Mesendoderm (in vitro differentiated cells): ENCODE measurements around the gene MOSPD3. TPM values are rescaled to one million over a fixed set of nuclear protein-coding genes. Genes with fewer than 3 reads are reported as not detected.
"Not testable (repeated sequence)": the region's sequence is repeated elsewhere in the genome, so short reads cannot be mapped to it uniquely, and the experiment has no call there.

Experiments
- DNase-seq: peaks from one replicate; pipeline ENCODE4 v3.0.0; 2013
- H2AK5ac ChIP-seq: 2 replicates; pipeline ENCODE4 v1.6.1; 2013; ENCODE audit warnings: low read length, inconsistent platforms
- H2BK120ac ChIP-seq: 2 replicates; pipeline ENCODE4 v1.6.1; 2013; ENCODE audit warnings: low read depth, mild to moderate bottlenecking, low read length, moderate library complexity, mixed read lengths
- H2BK15ac ChIP-seq: replicated peaks from 2 replicates; pipeline ENCODE4 v1.6.1; 2013; ENCODE audit warnings: low read depth, mild to moderate bottlenecking, moderate library complexity
- H2BK5ac ChIP-seq: 2 replicates; pipeline ENCODE4 v1.6.1; 2013; ENCODE audit warnings: low read length, inconsistent platforms
- H3K18ac ChIP-seq: 2 replicates; pipeline ENCODE4 v1.6.1; 2013; ENCODE audit warnings: mild to moderate bottlenecking, low read length, mixed read lengths
- H3K23ac ChIP-seq: one replicate; pipeline ENCODE4 v1.6.1; 2013; ENCODE audit warnings: low read length
- H3K27ac ChIP-seq: 2 replicates; pipeline ENCODE4 v1.5.1; 2013; ENCODE audit warnings: low read depth, mild to moderate bottlenecking, inconsistent platforms, low read length, moderate library complexity
- H3K27me3 ChIP-seq: 2 replicates; pipeline ENCODE4 v1.6.1; 2013; ENCODE audit warnings: low read length, control low read depth, mild to moderate bottlenecking, inconsistent platforms; ENCODE audit not compliant: insufficient read depth, poor library complexity
- H3K36me3 ChIP-seq: 2 replicates; pipeline ENCODE4 v1.6.1; 2013; ENCODE audit warnings: low read length, inconsistent platforms; ENCODE audit not compliant: control insufficient read depth, insufficient read depth
- H3K4ac ChIP-seq: one replicate; pipeline ENCODE4 v1.6.1; 2013; ENCODE audit warnings: low read depth, mild to moderate bottlenecking, low read length, moderate library complexity
- H3K4me1 ChIP-seq: 2 replicates; pipeline ENCODE4 v1.6.1; 2013; ENCODE audit warnings: low read depth, low read length, inconsistent platforms; ENCODE audit not compliant: control insufficient read depth
- H3K4me2 ChIP-seq: 2 replicates; pipeline ENCODE4 v1.6.1; 2013; ENCODE audit warnings: low read length
- H3K4me3 ChIP-seq: 2 replicates; pipeline ENCODE4 v1.5.1; 2013; ENCODE audit warnings: mild to moderate bottlenecking, low read length
- H3K56ac ChIP-seq: one replicate; pipeline ENCODE4 v1.6.1; 2013; ENCODE audit warnings: low read length
- H3K79me1 ChIP-seq: 2 replicates; pipeline ENCODE4 v1.6.1; 2013; ENCODE audit warnings: low read length, inconsistent platforms
- H3K79me2 ChIP-seq: 2 replicates; pipeline ENCODE4 v1.6.1; 2013; ENCODE audit warnings: mild to moderate bottlenecking, low read length; ENCODE audit not compliant: control insufficient read depth, insufficient read depth
- H3K9ac ChIP-seq: 2 replicates; pipeline ENCODE4 v1.6.1; 2013; ENCODE audit warnings: low read length, inconsistent platforms
- H4K5ac ChIP-seq: one replicate; pipeline ENCODE4 v1.6.1; 2013; ENCODE audit warnings: low read length
- H4K8ac ChIP-seq: one replicate; pipeline ENCODE4 v1.6.1; 2013; ENCODE audit warnings: low read depth, mild to moderate bottlenecking, control low read depth, low read length, moderate library complexity
- WGBS: extraction: QIAGEN DNeasy Blood & Tissue Kit; methylation state at CpG from one replicate; pipeline ENCODE4 v1.1.7; 2013; ENCODE audit warnings: low lambda C conversion rate, missing lambda C conversion rate; ENCODE audit not compliant: insufficient coverage; ENCODE audit errors: extremely low coverage; 5-methylcytosine and 5-hydroxymethylcytosine counted together
- small RNA-seq: library from polyadenylated mRNA; stranded (forward); fragments of <200 nt; extraction: miRNeasy Mini kit (QIAGEN cat#:217004); gene quantifications from one replicate; pipeline ENCODE3, GENCODE V24; 2013; ENCODE audit not compliant: insufficient read depth

Gene MOSPD3

GRCh38 chr7:100654908-100655831, 42.8 kb downstream of the MOSPD3 start:
- Histone ChIP-seq H2BK15ac (no peak overlapping the region), H2BK120ac (no peak overlapping the region), H2BK5ac (no peak overlapping the region), H4K5ac (no peak overlapping the region), H3K4me1 (no peaks in the 10 kb centered on the region), H3K18ac (no peak overlapping the region), H3K4ac (no peak overlapping the region), H3K27ac (no peak overlapping the region), H3K79me1 (no peaks in the 10 kb centered on the region), H3K56ac (no peak overlapping the region), H3K36me3 (no peaks in the 10 kb centered on the region), H3K4me2 (no peak overlapping the region), H3K4me3 (no peak overlapping the region), H4K8ac (no peak overlapping the region), H3K9ac (no peak overlapping the region), H2AK5ac (no peak overlapping the region), H3K27me3 (no peaks in the 10 kb centered on the region), H3K23ac (no peak overlapping the region), H3K79me2 (no peaks in the 10 kb centered on the region)
- no peak for DNase-seq
- WGBS: no CpG with 5 or more reads among the region's 25 CpGs

GRCh38 chr7:100655908-100656674, 43.8 kb downstream of the MOSPD3 start, which contains the start of gene ACTL6B:
Gene ACTL6B, minus strand, starts transcription at chr7:100656448. Its CDS starts 94 bp downstream, at chr7:100656354.
- H2BK120ac ChIP-seq: no peak within 1 kb of the TSS
- H3K23ac ChIP-seq: no peak within 1 kb of the TSS
- no peaks in the 10 kb centered on the region for H3K79me1 ChIP-seq
- H2AK5ac ChIP-seq: no peak within 1 kb of the TSS
- H3K9ac ChIP-seq: no peak within 1 kb of the TSS
- H3K27ac ChIP-seq: no peak within 1 kb of the TSS
- no peak within 1 kb of the TSS for H4K5ac ChIP-seq
- H3K4me3 ChIP-seq: no peak within 1 kb of the TSS
- no peak within 1 kb of the TSS for H3K18ac ChIP-seq
- no peak within 1 kb of the TSS for H3K4me2 ChIP-seq
- no peaks in the 10 kb centered on the region for H3K79me2 ChIP-seq
- H3K4ac ChIP-seq: no peak within 1 kb of the TSS
- H4K8ac ChIP-seq: no peak within 1 kb of the TSS
- H2BK5ac ChIP-seq: no peak within 1 kb of the TSS
- H3K27me3 ChIP-seq: no peaks in the 10 kb centered on the region
- H3K36me3 ChIP-seq: no peaks in the 10 kb centered on the region
- no peak within 1 kb of the TSS for H2BK15ac ChIP-seq
- H3K4me1 ChIP-seq: no peaks in the 10 kb centered on the region
- no CpG with 5 or more reads among the region's 63 CpGs for WGBS
- H3K56ac ChIP-seq: no peak within 1 kb of the TSS
- peak; percentile 82 for DNase-seq

GRCh38 chr7:100662194-100662776, 49.9 kb downstream of the MOSPD3 start:
- H3K56ac ChIP-seq, H3K27me3 ChIP-seq, H2BK5ac ChIP-seq, H3K36me3 ChIP-seq, H2BK15ac ChIP-seq, H3K79me2 ChIP-seq, H2BK120ac ChIP-seq, H3K4me1 ChIP-seq, H3K23ac ChIP-seq, H3K27ac ChIP-seq, H4K5ac ChIP-seq, H3K4me2 ChIP-seq, H3K9ac ChIP-seq, H2AK5ac ChIP-seq, DNase-seq, H3K4me3 ChIP-seq, H3K79me1 ChIP-seq, H3K18ac ChIP-seq, H4K8ac ChIP-seq, H3K4ac ChIP-seq: not testable (repeated sequence)
- WGBS: no CpG with 5 or more reads among the region's 12 CpGs

Small RNA genes within 50 kb of the gene (small RNA-seq; reads per million reads assigned to genes)
- not detected for gene SAP25
